ENCODE data around the gene FRMD6.
"Not testable (repeated sequence)": the region's sequence is repeated elsewhere in the genome, so short reads cannot be mapped to it uniquely, and the experiment has no call there.

FRMD6 gene

DNA sequence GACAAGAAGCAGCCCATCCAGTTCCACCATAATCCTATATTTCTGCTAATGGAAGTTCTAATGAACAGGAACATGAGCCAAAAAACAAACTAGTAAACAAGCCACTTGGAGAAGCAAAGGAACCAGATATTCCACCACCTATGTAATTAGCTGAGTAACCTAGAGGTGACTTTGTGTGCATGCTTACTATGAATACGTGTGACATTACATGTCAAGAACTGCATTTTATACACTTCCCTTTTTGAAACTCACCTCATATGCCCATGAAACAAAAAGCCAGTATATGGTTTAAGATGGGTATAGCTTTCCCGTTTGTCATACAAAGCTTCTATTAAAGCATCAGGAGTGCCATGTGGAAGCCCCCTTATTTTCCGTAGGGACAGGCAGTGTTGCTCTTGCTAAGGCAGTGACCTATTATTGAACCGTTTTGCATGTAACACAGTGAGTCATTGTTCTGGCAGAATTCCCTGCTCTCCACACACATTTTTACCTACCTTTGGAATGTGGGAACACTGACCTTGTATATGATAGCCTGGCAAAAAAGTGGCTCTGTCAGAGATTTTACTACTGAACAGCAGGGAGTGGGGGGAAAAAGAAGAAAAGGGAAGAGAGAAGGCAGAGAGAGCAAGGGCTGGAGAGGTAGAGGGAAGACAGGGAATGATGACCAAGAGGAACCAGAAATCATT is 34.8 kb upstream of the FRMD6 start:
- Mint-ChIP-seq H3K36me3 (ENCODE audit: insufficient read depth) (no peaks in the 10 kb centered on the region), H3K4me3 (no peak overlapping the region), H3K27ac (ENCODE audit: low read depth) (no peak overlapping the region), H3K4me1 (no peaks in the 10 kb centered on the region), H3K27me3 (peaks cover 19% of the 10 kb centered on the region), H3K9me3 (no peaks in the 10 kb centered on the region)
- no peak for ATAC-seq (replicated peaks; ENCODE audit: extremely low read depth, poor library complexity, severe bottlenecking)
- DNase-seq (ENCODE audit: low spot score in 2 of 2) = no peak

DNA sequence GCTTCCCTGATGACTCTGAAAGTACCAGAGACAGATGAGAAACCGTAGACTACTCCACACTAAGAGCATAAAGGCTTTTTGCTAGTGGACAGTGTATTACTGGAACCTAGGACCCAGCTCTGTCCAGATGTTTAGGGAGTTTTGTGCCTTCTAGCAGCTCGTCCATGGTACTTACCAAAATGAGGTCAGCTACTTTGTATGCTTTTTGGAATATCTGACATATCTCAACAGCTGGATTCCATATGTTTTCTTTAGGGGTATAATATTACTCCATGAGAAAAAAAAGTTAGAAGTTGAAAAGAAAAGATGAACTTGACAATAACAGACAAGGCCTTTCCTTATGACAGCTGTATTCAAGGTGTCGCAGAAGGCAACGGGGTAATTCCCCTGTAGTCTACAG is 32.1 kb upstream of the FRMD6 start:
- H3K27ac Mint-ChIP-seq (ENCODE audit: low read depth) = no peak overlapping the region
- peaks cover 19% of the 10 kb centered on the region for H3K27me3 Mint-ChIP-seq
- H3K4me1 Mint-ChIP-seq = no peaks in the 10 kb centered on the region
- no peaks in the 10 kb centered on the region for H3K9me3 Mint-ChIP-seq
- H3K4me3 Mint-ChIP-seq = no peak overlapping the region
- H3K36me3 Mint-ChIP-seq (ENCODE audit: insufficient read depth) = no peaks in the 10 kb centered on the region
- no peak for DNase-seq (ENCODE audit: low spot score in 2 of 2)
- no peak for ATAC-seq (replicated peaks; ENCODE audit: extremely low read depth, poor library complexity, severe bottlenecking)

DNA sequence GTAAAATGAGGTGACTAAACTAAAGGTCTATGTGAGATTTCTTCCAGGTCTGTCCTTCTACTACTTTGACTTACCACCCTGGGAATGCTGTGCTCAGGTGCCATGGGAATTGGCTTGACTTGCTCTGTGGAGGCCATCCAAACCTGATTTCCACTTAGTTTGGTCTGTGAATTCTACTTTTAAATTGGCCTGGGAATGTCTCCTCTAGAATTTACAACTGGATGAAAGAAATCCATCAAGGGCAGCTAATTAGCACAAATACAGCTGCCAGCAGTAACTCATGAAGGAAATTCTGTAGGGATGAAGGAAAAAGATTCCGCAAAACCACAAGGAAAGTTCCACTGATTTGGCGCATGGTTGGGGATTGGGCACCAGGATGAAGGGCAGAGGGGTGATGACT is 31.7 kb upstream of the FRMD6 start:
- no peak overlapping the region for H3K27ac Mint-ChIP-seq (ENCODE audit: low read depth)
- peaks cover 19% of the 10 kb centered on the region for H3K27me3 Mint-ChIP-seq
- no peaks in the 10 kb centered on the region for H3K9me3 Mint-ChIP-seq
- no peak for DNase-seq (ENCODE audit: low spot score in 2 of 2)
- no peak for ATAC-seq (replicated peaks; ENCODE audit: extremely low read depth, poor library complexity, severe bottlenecking)
- H3K4me3 Mint-ChIP-seq = no peak overlapping the region
- no peaks in the 10 kb centered on the region for H3K4me1 Mint-ChIP-seq
- H3K36me3 Mint-ChIP-seq (ENCODE audit: insufficient read depth) = no peaks in the 10 kb centered on the region

DNA sequence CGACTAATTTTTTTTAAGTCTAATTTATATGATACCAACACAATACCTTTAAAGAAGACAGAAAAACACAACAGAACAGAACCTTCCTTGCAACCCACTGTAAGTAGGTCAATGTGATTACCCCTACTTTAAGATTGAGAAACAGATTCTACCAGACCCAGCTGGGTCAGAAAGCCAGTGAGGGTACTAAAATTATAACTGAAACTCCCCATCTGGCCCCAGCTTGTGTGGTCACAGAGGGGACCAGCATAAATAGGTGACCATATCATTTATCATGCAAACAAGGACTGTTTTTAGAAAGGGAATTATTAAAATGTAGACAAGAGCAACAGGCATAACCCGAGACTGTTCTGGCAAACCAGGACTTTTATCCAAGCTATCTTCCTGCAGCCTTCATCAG is 30.1 kb upstream of the FRMD6 start:
- DNase-seq (ENCODE audit: low spot score in 2 of 2) = no peak
- H3K4me1 Mint-ChIP-seq = no peaks in the 10 kb centered on the region
- H3K9me3 Mint-ChIP-seq = no peaks in the 10 kb centered on the region
- no peak for ATAC-seq (replicated peaks; ENCODE audit: extremely low read depth, poor library complexity, severe bottlenecking)
- no peaks in the 10 kb centered on the region for H3K36me3 Mint-ChIP-seq (ENCODE audit: insufficient read depth)
- H3K4me3 Mint-ChIP-seq = no peak overlapping the region
- peaks cover 8% of the 10 kb centered on the region for H3K27me3 Mint-ChIP-seq
- no peak overlapping the region for H3K27ac Mint-ChIP-seq (ENCODE audit: low read depth)

DNA sequence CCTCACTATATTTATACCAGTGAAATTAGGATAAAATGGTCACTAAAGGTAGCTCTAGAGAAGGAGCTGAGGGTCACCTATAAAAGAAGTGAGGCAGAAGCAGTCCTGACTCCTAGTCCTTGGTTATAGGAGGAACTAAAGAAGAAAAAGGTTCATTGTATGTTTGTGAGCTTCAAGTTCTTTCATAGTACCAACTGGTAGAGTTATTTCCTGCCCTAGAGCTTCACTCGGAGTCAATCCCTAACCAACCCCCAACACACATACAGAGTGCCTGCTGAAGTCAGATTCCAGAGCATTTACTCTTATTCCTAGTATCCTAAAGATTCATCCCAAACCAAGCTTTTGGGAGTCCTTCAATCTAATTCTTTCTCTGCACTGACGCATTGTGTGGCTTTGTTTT is 29.3 kb upstream of the FRMD6 start:
- H3K4me3 Mint-ChIP-seq = no peak overlapping the region
- ATAC-seq (replicated peaks; ENCODE audit: extremely low read depth, poor library complexity, severe bottlenecking) (no peak), DNase-seq (ENCODE audit: low spot score in 2 of 2) (no peak)
- H3K27ac Mint-ChIP-seq (ENCODE audit: low read depth) = no peak overlapping the region
- H3K4me1 Mint-ChIP-seq = no peaks in the 10 kb centered on the region
- no peaks in the 10 kb centered on the region for H3K36me3 Mint-ChIP-seq (ENCODE audit: insufficient read depth)
- H3K27me3 Mint-ChIP-seq = peaks cover under 1% of the 10 kb centered on the region
- H3K9me3 Mint-ChIP-seq = no peaks in the 10 kb centered on the region

DNA sequence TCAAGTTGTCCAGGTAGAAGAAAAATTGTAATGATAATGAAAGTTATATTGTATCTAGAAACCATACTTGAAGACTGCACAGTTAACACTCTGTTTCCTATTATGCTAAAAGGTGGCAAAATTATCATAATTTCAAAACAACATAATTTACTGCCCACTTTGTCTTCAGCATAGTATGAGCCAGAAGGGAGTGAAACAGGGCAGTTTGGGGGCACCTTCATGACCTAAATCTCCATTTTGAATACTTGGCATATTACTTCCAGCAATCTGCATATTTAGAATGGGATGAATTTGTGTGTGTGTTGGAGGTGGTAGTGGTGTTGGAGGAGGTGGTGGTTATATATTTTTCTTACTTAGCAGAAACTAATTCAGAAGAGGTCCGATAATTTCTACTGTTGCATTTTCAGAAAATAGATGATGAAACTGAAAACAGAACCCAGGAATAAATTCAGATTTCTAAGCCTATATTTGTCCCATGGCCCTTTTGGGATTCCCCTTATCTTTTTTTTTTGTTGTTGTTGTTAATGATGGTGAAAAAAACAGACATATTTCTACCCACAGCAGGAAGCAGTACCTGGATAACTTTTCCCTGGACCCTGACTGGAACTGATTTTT is 26.6 kb upstream of the FRMD6 start:
- no peak for DNase-seq (ENCODE audit: low spot score in 2 of 2)
- no peak for ATAC-seq (replicated peaks; ENCODE audit: extremely low read depth, poor library complexity, severe bottlenecking)
- Mint-ChIP-seq H3K36me3 (ENCODE audit: insufficient read depth) (no peaks in the 10 kb centered on the region), H3K9me3 (no peaks in the 10 kb centered on the region), H3K4me3 (no peak overlapping the region), H3K4me1 (no peaks in the 10 kb centered on the region), H3K27me3 (no peaks in the 10 kb centered on the region), H3K27ac (ENCODE audit: low read depth) (no peak overlapping the region)

DNA sequence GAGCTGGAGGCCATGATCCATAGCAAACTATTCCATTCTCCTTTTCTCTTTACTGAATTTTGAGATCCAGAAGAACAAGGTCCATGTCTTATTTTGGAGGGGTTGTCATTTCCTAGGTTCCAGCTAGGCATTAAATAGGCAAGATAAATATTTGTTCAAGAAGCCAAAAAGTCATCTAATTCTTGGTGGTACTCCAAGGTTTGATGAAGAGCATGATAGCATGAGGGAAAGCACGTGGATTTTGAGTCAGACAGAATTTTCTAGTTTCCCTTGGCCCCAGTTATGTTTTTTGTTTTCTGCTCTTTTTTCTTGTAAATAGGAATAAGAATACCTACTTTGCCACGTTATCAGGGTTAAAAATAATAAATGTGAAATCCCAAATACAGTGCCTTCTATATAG is 25.5 kb upstream of the FRMD6 start:
- no peaks in the 10 kb centered on the region for H3K9me3 Mint-ChIP-seq
- peaks cover 3% of the 10 kb centered on the region for H3K27me3 Mint-ChIP-seq
- H3K27ac Mint-ChIP-seq (ENCODE audit: low read depth) = no peak overlapping the region
- H3K4me1 Mint-ChIP-seq = no peaks in the 10 kb centered on the region
- H3K4me3 Mint-ChIP-seq = no peak overlapping the region
- ATAC-seq (replicated peaks; ENCODE audit: extremely low read depth, poor library complexity, severe bottlenecking) (no peak), DNase-seq (ENCODE audit: low spot score in 2 of 2) (no peak)
- no peaks in the 10 kb centered on the region for H3K36me3 Mint-ChIP-seq (ENCODE audit: insufficient read depth)

DNA sequence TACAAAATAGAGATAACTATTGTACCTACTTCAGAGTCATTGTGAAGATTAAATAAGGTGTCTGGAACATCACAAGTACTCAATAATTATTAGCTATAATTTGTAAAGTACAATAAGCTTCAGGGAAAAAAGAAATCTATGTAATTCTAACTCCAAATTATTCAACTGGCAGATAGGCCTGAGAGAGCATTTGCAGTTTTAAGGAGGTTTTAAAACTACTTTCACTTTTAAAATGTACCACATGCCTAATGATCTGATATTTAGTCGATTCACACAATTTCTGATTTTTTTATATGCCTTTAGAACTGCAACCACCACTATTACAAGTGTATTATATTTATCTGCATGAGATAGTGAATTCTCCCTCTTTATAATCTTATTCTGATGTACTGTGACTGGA is 24.9 kb upstream of the FRMD6 start:
- Mint-ChIP-seq H3K27me3 (peaks cover 10% of the 10 kb centered on the region), H3K27ac (ENCODE audit: low read depth) (no peak overlapping the region), H3K9me3 (no peaks in the 10 kb centered on the region), H3K4me1 (no peaks in the 10 kb centered on the region), H3K36me3 (ENCODE audit: insufficient read depth) (no peaks in the 10 kb centered on the region), H3K4me3 (no peak overlapping the region)
- ATAC-seq (replicated peaks; ENCODE audit: extremely low read depth, poor library complexity, severe bottlenecking) (no peak), DNase-seq (ENCODE audit: low spot score in 2 of 2) (no peak)

DNA sequence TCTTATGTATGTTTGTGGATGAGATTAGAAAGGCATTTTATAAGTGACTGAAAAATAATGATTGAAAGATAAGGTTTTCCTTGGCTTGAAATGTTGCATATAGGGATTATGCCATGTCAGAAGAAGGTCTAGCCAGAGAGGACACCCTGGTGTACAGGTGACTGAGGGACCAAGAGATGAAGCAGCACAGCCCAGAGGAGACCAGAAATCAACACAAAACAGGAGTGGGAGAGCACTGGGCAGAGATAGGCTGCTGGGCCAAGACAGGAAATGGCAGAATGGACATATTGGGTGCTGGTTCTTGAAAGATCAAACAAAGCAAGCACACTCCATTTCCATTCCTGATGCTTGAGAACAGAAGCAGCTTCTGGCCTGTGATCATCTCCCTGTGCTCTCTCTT is 24.4 kb upstream of the FRMD6 start:
- H3K4me1 Mint-ChIP-seq = no peaks in the 10 kb centered on the region
- ATAC-seq (replicated peaks; ENCODE audit: extremely low read depth, poor library complexity, severe bottlenecking) = no peak
- no peaks in the 10 kb centered on the region for H3K9me3 Mint-ChIP-seq
- peaks cover 15% of the 10 kb centered on the region for H3K27me3 Mint-ChIP-seq
- H3K27ac Mint-ChIP-seq (ENCODE audit: low read depth) = no peak overlapping the region
- H3K36me3 Mint-ChIP-seq (ENCODE audit: insufficient read depth) = no peaks in the 10 kb centered on the region
- H3K4me3 Mint-ChIP-seq = no peak overlapping the region
- no peak for DNase-seq (ENCODE audit: low spot score in 2 of 2)

DNA sequence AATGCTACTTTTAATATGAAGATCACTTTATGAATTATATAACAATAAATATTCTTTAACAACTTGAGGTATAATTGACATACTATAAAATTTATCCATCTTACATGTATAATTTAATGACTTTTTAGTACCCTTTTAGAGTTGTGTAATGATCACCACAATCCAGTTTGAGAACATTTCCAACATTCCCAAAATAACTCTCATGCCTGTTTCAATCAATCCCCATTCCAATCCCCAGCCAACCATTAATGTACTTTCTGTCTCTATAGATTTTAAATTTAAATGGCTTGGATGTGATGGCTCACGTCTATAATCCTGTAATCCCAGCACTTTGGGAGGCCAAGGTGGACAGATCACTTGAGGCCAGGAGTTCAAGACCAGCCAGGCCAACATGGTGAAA is 23.5 kb upstream of the FRMD6 start:
- peaks cover 21% of the 10 kb centered on the region for H3K27me3 Mint-ChIP-seq
- DNase-seq (ENCODE audit: low spot score in 2 of 2) (no peak), ATAC-seq (replicated peaks; ENCODE audit: extremely low read depth, poor library complexity, severe bottlenecking) (no peak)
- no peaks in the 10 kb centered on the region for H3K4me1 Mint-ChIP-seq
- H3K9me3 Mint-ChIP-seq = no peaks in the 10 kb centered on the region
- H3K27ac Mint-ChIP-seq (ENCODE audit: low read depth) = no peak overlapping the region
- no peak overlapping the region for H3K4me3 Mint-ChIP-seq
- no peaks in the 10 kb centered on the region for H3K36me3 Mint-ChIP-seq (ENCODE audit: insufficient read depth)

DNA sequence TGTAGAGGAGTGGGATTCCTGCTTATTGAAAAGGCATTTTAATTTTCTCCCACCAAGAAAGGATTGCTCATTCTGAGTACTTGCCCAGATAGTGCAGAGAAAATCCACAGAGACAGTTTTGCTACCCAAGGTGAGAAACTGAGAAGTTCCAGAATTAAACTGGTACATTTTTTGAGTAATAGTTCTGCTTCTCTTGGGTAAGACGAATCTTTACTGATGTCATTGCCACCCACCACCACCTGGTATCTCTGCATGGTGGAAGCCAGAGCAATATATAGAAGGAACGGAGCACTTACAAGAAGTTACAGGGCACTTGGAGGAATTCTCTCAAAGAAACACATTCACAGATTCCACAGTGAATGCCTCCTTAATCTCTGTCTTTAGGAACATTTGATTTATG is 20.7 kb upstream of the FRMD6 start:
- H3K4me1 Mint-ChIP-seq = no peaks in the 10 kb centered on the region
- ATAC-seq (replicated peaks; ENCODE audit: extremely low read depth, poor library complexity, severe bottlenecking) (no peak), DNase-seq (ENCODE audit: low spot score in 2 of 2) (no peak)
- no peak overlapping the region for H3K4me3 Mint-ChIP-seq
- H3K36me3 Mint-ChIP-seq (ENCODE audit: insufficient read depth) = no peaks in the 10 kb centered on the region
- no peaks in the 10 kb centered on the region for H3K9me3 Mint-ChIP-seq
- peaks cover 43% of the 10 kb centered on the region for H3K27me3 Mint-ChIP-seq
- H3K27ac Mint-ChIP-seq (ENCODE audit: low read depth) = no peak overlapping the region

DNA sequence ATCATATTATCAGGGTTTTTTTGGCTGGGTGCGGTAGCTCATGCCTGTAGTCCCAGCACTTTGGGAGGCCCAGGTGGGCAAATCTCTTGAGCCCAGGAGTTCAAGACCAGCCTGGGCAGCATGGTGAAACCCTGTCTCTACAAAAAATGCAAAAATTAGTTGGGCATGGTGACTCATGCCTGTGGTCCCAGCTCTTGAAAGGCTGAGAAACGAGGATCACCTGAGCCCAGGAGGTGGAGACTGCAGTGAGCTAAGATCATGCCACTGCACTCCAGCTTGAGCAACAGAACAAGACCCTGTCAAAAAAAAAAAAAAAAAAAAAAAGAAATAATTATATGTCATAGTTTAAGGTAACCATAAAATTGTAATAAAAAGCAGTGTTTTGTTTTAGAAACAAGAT is 18.4 kb upstream of the FRMD6 start:
- H3K27me3 Mint-ChIP-seq = peaks cover 64% of the 10 kb centered on the region
- H3K9me3 Mint-ChIP-seq; H3K27ac Mint-ChIP-seq (ENCODE audit: low read depth); H3K4me3 Mint-ChIP-seq; H3K36me3 Mint-ChIP-seq (ENCODE audit: insufficient read depth); DNase-seq (ENCODE audit: low spot score in 2 of 2); H3K4me1 Mint-ChIP-seq; ATAC-seq (replicated peaks; ENCODE audit: extremely low read depth, poor library complexity, severe bottlenecking): not testable (repeated sequence)

DNA sequence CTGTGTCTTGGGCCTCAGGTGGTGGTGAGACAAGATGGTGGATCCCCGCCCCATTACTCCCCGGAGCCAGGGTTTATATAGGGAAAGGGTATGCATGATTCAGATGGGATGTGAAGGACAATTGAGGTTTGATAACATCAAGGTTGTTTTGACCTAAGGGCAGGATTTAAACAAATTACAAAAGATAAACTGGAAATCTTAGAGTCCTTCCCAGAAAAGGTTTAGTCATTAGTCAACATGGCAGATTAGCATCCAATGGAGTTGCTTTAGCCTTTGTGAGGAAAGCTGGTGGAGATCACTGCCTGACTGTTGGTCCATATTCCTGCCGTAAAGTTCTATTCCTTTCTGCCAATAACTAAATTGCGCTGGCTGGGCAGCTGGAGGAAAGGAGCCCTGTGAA is 15.6 kb upstream of the FRMD6 start:
- Mint-ChIP-seq H3K27ac (ENCODE audit: low read depth) (no peak overlapping the region), H3K9me3 (no peaks in the 10 kb centered on the region), H3K4me1 (no peaks in the 10 kb centered on the region), H3K36me3 (ENCODE audit: insufficient read depth) (peaks cover 1% of the 10 kb centered on the region), H3K4me3 (no peak overlapping the region), H3K27me3 (peaks cover 65% of the 10 kb centered on the region)
- no peak for ATAC-seq (replicated peaks; ENCODE audit: extremely low read depth, poor library complexity, severe bottlenecking)
- no peak for DNase-seq (ENCODE audit: low spot score in 2 of 2)
